ENCODE measurements around the gene DUSP15. TPM values are rescaled to one million over a fixed set of nuclear protein-coding genes. Genes with fewer than 3 reads are reported as not detected.
A peak's percentile ranks its signal among the peaks of the same experiment; 100 is the strongest.

Gene DUSP15
- total and polyA plus RNA-seq, 9 of the 15 experiments (the other 6 are each of a cell fraction or from before 2014, with no cell fraction given) = 0.34 TPM; not detected in 8

DNA sequence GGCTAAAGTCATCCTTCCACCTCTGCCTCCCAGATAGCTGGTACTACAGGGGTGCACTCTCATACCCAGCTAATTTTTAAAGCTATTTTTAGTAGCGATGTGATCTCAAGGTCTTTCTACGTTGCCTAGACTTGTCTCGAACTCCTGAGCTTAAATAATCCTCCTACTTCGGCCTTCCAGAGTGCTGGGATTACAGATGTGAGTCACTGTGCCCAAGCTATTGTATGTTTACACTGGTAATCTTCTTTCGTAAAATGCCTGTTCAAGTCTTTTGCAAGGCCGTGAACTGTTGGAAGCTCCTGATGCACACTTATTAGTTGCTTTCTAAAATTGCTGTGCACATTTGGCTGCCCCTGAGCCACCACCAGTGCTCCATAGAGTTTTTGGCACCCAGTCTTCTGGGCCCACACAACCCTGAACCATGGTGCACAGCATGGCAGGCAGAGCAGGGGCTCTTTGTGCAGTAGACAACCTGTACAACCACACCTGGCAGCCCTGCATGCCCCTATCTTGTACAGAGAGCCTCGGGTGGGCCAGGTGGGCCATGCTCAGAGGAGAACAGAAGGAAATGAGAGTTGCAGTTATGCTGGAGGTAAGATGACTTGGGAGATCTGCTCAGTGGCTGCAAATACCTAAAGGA is 48.3 kb upstream of the DUSP15 start:
- H3K27ac ChIP-seq (ENCODE audit: extremely low read depth, low read depth, low read length) = no peak overlapping the region
- POLR2A ChIA-PET = interaction anchor here (0.7 to 1.3 kb wide), 5 partner anchors 26 to 32 kb away, joined by 3 to 5 read pairs (median 3); no protein-coding TSS in a partner anchor
- H3K36me3 ChIP-seq (ENCODE audit: control insufficient read depth, insufficient read depth, low read length) = no peaks in the 10 kb centered on the region
- intact Hi-C loops (cut with micrococcal nuclease) = loop anchor here (5.0 kb wide), 1 partner anchor 34 kb away; the partner anchor contains the start of gene PDRG1
- in situ Hi-C loops (cut with MboI) = no loop called here
- BruUV-seq (replicated peaks) = no TSS peak
- peaks cover 16 to 19% of the 10 kb centered on the region in 2 experiments for H3K4me1 ChIP-seq (replicated peaks in 1 of 2; ENCODE audit: control insufficient read depth in 2 of 2, insufficient read depth in 2 of 2, low read length in 2 of 2)
- no peak overlapping the region for H3K9ac ChIP-seq (ENCODE audit: insufficient read depth in 1 of 2, low read depth in 2 of 2, low read length in 2 of 2)
- no peaks in the 10 kb centered on the region for H3K9me3 ChIP-seq (replicated peaks; ENCODE audit: control insufficient read depth, insufficient read depth, low read depth, low read length)
- no peak overlapping the region for H3K4me3 ChIP-seq
- FAIRE-seq (no peak), DNase-seq (ENCODE audit: extremely low read depth in 1 of 4, low spot score in 3 of 4) (no peak), ATAC-seq (no peak)
- H3K4me2 ChIP-seq (ENCODE audit: insufficient read depth, low read length) = peak overlapping the region; percentile 7; the same call in 1 of the 2 replicates
- no peaks in the 10 kb centered on the region for H3K79me2 ChIP-seq (ENCODE audit: control insufficient read depth, insufficient read depth, low read length)
- 2% methylated on average over 7 of the region's 7 CpGs for WGBS (ENCODE audit: insufficient coverage, low coverage, missing lambda C conversion rate)
- TF ChIP-seq, protein P1, sequence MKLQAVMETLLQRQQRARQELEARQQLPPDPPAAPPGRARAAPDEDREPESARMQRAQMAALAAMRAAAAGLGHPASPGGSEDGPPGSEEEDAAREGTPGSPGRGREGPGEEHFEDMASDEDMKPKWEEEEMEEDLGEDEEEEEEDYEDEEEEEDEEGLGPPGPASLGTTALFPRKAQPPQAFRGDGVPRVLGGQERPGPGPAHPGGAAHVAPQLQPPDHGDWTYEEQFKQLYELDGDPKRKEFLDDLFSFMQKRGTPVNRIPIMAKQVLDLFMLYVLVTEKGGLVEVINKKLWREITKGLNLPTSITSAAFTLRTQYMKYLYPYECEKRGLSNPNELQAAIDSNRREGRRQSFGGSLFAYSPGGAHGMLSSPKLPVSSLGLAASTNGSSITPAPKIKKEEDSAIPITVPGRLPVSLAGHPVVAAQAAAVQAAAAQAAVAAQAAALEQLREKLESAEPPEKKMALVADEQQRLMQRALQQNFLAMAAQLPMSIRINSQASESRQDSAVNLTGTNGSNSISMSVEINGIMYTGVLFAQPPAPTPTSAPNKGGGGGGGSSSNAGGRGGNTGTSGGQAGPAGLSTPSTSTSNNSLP (IDR thresholded peaks at IDR 0.05; ENCODE audit: borderline replicate concordance, low read depth, low read length) = no peak
- TF ChIP-seq RBBP5 (IDR thresholded peaks at IDR 0.05; ENCODE audit: borderline replicate concordance, insufficient read depth, low read length, poor library complexity, severe bottlenecking) = peak; percentile 0
- TF ChIP-seq ESRRA (IDR thresholded peaks at IDR 0.05; ENCODE audit: borderline replicate concordance, low read depth) = no peak
- TF ChIP-seq ZNF696 (CRISPR knock-in tag; conservative IDR thresholded peaks at IDR 0.05) = no peak
- TF ChIP-seq E2F5 (CRISPR knock-in tag; IDR thresholded peaks at IDR 0.05) = no peak
- H3K27me3 ChIP-seq (ENCODE audit: control insufficient read depth in 2 of 2, insufficient read depth in 2 of 2, low read length in 2 of 2) = peaks cover 0 to 42% of the 10 kb centered on the region in 2 experiments; a peak in 4 of 5 replicates
- peaks cover 18% of the 10 kb centered on the region for H4K20me1 ChIP-seq (replicated peaks; ENCODE audit: control insufficient read depth, insufficient read depth, low read length)
- H2AFZ ChIP-seq (ENCODE audit: low read depth, low read length) = no peak overlapping the region
- CTCF ChIA-PET (ENCODE audit: low intra/inter-chr PET ratio) = no interaction called here
- H3K9me1 ChIP-seq (ENCODE audit: control insufficient read depth, insufficient read depth, low read length) = peaks cover 3% of the 10 kb centered on the region
